HFF-Myc (cell line): ENCODE results near the gene PPHLN1.
"Not testable (repeated sequence)": the region's sequence is repeated elsewhere in the genome, so short reads cannot be mapped to it uniquely, and the experiment has no call there.

Experiments
- DNase-seq: peaks from one replicate; pipeline ENCODE4 v3.0.0-alpha.2; 2011; ENCODE audit warnings: low read depth; ENCODE audit errors: extremely low read depth
- H3K4me3 ChIP-seq: replicated peaks from 2 replicates; pipeline ENCODE4 v1.5.1; 2011; ENCODE audit warnings: low read depth, mild to moderate bottlenecking, control low read depth, low read length
- CTCF ChIP-seq: IDR thresholded peaks from 2 replicates; pipeline ENCODE4 v1.5.1; 2012; ENCODE audit warnings: mild to moderate bottlenecking, low read depth, low read length, control low read depth; ENCODE audit errors: missing control alignments

PPHLN1 gene

DNA sequence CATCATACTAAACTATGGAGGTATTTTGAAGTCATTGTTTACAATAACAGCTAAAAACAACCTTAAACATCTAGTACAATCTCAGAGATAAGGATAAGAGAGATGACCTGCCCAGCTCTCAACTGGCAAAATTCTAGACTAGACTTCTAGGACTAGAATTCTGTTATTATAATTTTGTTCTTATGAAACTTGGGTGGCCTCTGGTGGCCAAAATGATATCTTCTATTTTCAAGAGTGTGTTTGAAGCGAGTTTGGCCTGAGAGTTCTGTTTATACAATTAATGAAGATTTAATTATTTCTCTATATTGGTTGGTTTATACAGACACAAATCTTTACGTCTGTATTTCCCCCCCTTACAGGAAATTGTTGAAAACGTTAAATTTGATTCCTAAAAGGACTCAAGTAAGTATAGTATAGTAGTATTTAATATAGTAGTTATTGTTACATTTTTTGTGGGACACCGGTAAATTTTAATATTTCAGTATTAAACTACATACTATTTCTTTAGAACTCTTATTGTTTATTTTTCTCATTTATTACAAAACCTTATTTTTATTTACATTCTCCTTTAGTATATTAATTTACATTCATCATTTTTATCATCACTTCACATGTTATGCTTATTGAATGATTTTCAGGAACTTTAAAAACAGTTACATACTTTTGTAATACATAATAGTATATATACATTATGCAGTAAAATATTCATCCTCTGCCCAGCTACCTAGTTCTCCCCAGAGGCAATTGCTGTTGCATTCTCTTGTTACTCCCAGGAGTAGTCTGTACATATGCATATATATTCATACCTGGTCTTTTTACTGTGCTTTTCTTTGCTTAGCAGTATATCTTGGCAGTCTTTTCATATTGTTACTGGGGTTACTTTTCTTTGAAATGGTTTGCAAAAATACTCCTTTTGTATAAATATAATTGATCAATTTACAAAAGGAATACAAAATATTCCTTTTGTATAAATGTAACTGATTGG, 6.6 kb downstream of the PPHLN1 start:
- no peak overlapping the region for H3K4me3 ChIP-seq
- TF ChIP-seq CTCF = peak; percentile 36
- DNase-seq = no peak

DNA sequence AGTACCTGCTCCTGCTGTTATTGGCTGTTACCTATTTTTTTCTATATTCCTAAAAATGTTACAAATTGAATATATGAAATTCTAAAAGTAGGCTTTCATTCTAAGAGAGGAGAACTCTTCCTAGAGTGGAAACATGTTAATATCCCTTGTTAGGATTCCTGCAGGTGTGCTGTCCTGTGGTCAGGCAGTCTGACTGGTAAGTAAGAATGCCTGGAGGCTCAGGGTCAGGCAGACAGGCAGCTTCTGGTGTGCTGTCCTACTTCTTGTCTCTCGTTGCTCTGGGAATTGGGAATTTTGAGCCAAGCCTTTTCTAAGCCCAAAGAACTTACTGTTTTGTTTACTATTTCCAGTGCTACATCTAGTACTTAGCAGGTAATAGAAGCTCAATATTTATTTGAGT, 10.3 kb downstream of the PPHLN1 start:
- TF ChIP-seq CTCF = no peak
- no peak overlapping the region for H3K4me3 ChIP-seq
- no peak for DNase-seq

DNA sequence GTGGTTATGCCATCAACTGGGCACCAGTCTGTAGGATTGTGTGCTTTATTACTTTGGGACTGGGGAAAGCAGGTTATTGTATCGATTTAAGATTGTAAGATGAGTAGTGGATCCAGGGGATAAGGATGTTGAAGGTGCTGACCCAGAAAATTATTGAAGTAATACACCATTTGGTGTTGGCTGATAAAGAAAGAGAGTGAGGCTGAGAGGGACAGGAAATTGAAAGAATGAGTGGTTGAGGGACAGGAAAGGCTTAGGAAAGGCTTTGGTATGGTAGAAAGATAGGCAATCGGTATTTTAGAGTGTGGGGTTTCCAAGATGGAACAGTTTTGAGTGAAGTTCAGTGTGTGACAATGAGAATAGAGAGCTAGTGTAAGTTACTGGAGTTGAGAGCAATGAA, 12.3 kb downstream of the PPHLN1 start:
- no peak for DNase-seq
- H3K4me3 ChIP-seq = no peak overlapping the region
- no peak for TF ChIP-seq CTCF

GRCh38 chr12:42342028-42342427, 16.1 kb downstream of the PPHLN1 start:
- DNase-seq = no peak
- H3K4me3 ChIP-seq = no peak overlapping the region
- TF ChIP-seq CTCF = no peak

- no peak for DNase-seq
- no peak overlapping the region for H3K4me3 ChIP-seq
- TF ChIP-seq CTCF = no peak
These were observed 17.8 kb downstream of the PPHLN1 start for GRCh38 chr12:42343721-42344120.

GRCh38 chr12:42346403-42347002, 20.5 kb downstream of the PPHLN1 start:
- DNase-seq = no peak
- H3K4me3 ChIP-seq = no peak overlapping the region
- TF ChIP-seq CTCF = no peak

DNA sequence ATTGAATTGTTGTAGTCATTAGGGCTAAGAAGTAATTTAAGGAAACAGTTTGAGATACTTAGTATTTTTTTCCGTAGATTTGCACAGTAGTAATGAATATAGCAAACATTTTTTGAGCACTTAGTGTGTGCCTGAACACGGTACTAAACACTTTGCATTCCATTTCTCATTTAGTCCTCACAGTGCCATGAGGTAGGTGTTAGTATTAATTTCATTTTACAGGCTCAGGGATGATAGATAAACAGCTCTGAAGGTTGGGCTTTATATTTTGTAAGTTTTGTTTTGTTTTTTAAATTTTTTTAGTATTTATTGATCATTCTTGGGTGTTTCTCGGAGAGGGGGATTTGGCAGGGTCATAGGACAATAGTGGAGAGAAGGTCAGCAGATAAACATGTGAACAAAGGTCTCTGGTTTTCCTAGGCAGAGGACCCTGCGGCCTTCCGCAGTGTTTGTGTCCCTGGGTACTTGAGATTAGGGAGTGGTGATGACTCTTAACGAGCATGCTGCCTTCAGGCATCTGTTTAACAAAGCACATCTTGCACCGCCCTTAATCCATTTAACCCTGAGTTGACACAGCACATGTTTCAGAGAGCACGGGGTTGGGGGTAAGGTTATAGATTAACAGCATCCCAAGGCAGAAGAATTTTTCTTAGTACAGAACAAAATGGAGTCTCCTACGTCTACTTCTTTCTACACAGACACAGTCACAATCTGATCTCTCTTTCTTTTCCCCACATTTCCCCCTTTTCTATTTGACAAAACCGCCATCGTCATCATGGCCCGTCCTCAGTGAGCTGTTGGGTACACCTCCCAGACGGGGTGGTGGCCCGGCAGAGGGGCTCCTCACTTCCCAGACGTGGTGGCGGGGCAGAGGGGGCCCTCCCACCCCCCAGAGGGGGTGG, 23.4 kb downstream of the PPHLN1 start:
- DNase-seq, H3K4me3 ChIP-seq: not testable (repeated sequence)

DNA sequence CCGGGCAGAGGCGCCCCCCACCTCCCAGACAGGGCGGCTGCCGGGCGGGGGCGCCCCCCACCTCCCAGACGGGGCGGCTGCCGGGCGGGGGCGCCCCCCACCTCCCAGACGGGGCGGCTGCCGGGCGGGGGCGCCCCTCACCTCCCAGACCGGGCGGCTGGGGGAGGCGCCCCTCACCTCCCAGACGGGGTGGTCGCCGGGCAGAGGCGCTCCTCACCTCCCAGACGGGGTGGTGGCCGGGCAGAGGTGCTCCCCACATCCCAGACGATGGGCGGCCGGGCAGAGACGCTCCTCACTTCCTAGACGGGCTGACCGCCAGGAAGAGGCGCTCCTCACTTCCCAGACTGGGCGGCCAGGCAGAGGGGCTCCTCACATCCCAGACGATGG, 24.0 kb downstream of the PPHLN1 start:
- DNase-seq, H3K4me3 ChIP-seq: not testable (repeated sequence)
